ENCODE results near the gene ANO8. TPM values are rescaled to one million over a fixed set of nuclear protein-coding genes. Genes with fewer than 3 reads are reported as not detected.

Gene ANO8
- polyA plus RNA-seq, 3 donors = 0.11 to 14.1 TPM; not detected in 1

GRCh38 chr19:17305216-17305516 is 29.5 kb downstream of the ANO8 start:
- WGBS (ENCODE audit: insufficient coverage) = 0% methylated on average over 7 of the region's 7 CpGs
- Histone ChIP-seq H2AFZ (ENCODE audit: insufficient read depth, low read depth, low read length, poor library complexity, severe bottlenecking) (no peak overlapping the region), H3K4me3 (replicated peaks in 1 of 3; ENCODE audit: low read depth in 2 of 3, low read length in 3 of 3) (peak overlapping the region in 2 of 3 experiments; percentile 75 to 76), H3K27ac (ENCODE audit: low read depth in 1 of 2, low read length in 2 of 2) (peak overlapping the region in 1 of 2 donors; percentile 82), H3K9ac (ENCODE audit: insufficient read depth, low read length, poor library complexity, severe bottlenecking) (no peak overlapping the region), H3K4me2 (replicated peaks; ENCODE audit: extremely low read depth, low read length, poor library complexity, severe bottlenecking) (peak overlapping the region; percentile 80), H3K36me3 (replicated peaks in 1 of 2; ENCODE audit: control insufficient read depth in 1 of 2, insufficient read depth in 2 of 2, low read length in 2 of 2) (peaks cover 0 to 2% of the 10 kb centered on the region in 2 donors), H3K79me2 (ENCODE audit: insufficient read depth, low read length) (peaks cover 48% of the 10 kb centered on the region), H3K4me1 (ENCODE audit: control insufficient read depth in 1 of 2, insufficient read depth in 2 of 2, low read length in 2 of 2) (peaks cover 50 to 57% of the 10 kb centered on the region in 2 donors), H3K9me3 (replicated peaks in 1 of 2; ENCODE audit: control insufficient read depth in 1 of 2, insufficient read depth in 1 of 2, low read length in 2 of 2) (no peaks in the 10 kb centered on the region), H3K27me3 (ENCODE audit: control insufficient read depth in 2 of 2, insufficient read depth in 2 of 2, low read length in 2 of 2) (no peaks in the 10 kb centered on the region), H4K20me1 (ENCODE audit: insufficient read depth, low read length) (peaks cover 22% of the 10 kb centered on the region)
- Mint-ChIP-seq H3K36me3 (peaks cover 5 to 11% of the 10 kb centered on the region in 2 donors), H3K27me3 (ENCODE audit: low read depth in 3 of 3) (peaks cover 0 to 3% (median 0%) of the 10 kb centered on the region in 3 donors), H3K9me3 (peaks cover 0 to 1% (median 0%) of the 10 kb centered on the region in 7 donors), H3K4me3 (peak overlapping the region; percentile 86 to 90), H3K4me1 (peaks cover 37% of the 10 kb centered on the region), H3K27ac (peak overlapping the region; percentile 67 to 93 (median 90))
- intact Hi-C loops (cut with micrococcal nuclease) = loop anchor here in 1 of 2 donors (2.0 kb wide), 1 partner anchor 38 kb away; the partner anchor contains the start of gene BABAM1
- DNase-seq = no peak
- TF ChIP-seq, protein P1, sequence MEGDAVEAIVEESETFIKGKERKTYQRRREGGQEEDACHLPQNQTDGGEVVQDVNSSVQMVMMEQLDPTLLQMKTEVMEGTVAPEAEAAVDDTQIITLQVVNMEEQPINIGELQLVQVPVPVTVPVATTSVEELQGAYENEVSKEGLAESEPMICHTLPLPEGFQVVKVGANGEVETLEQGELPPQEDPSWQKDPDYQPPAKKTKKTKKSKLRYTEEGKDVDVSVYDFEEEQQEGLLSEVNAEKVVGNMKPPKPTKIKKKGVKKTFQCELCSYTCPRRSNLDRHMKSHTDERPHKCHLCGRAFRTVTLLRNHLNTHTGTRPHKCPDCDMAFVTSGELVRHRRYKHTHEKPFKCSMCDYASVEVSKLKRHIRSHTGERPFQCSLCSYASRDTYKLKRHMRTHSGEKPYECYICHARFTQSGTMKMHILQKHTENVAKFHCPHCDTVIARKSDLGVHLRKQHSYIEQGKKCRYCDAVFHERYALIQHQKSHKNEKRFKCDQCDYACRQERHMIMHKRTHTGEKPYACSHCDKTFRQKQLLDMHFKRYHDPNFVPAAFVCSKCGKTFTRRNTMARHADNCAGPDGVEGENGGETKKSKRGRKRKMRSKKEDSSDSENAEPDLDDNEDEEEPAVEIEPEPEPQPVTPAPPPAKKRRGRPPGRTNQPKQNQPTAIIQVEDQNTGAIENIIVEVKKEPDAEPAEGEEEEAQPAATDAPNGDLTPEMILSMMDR (IDR thresholded peaks at IDR 0.05) = no peak

DNA sequence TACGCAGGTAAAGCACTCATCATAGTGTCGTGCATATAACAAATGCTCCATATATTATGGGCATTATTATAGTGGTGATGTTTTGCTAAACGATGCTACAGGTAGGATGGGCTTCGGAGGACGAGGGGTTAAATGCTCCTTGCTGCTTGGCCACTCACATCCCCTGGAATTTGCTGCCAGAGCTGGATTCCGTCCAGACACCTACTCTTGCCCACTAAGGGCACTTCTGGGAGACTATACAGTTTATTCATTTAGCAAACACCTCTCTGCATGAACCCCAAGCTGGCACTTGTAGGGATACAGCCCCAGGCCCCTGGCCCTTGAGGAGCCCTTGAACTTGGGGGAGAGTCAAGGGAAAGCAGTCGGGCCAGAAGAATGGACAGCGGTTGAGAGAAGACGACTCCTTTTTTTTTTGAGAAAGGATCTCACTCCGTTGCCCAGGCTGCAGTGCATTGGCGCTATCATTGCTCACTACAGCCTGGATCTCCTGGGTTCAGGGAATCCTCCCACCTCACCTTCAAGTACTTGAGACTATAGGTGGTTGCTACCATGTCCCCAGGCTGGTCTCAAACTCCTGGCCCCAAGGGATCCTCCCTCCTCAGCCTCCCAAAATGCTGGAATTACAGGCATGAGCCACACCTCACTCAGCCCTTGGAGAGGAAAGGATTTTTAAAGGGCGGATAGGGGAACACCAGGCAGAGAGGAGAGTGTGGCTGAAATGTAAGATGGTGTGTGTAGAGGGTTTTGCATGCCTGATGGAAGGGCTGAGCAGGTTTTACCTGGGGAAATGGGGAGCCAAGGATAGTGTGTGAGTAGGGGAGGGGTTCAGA is 30.1 kb downstream of the ANO8 start:
- peaks cover 35% of the 10 kb centered on the region for H3K4me1 Mint-ChIP-seq
- Histone ChIP-seq H2AFZ (ENCODE audit: insufficient read depth, low read depth, low read length, poor library complexity, severe bottlenecking) (no peak overlapping the region), H3K4me3 (replicated peaks in 1 of 3; ENCODE audit: low read depth in 2 of 3, low read length in 3 of 3) (peak overlapping the region in 1 of 3 experiments; percentile 76)

More for the DNA sequence above, 30.1 kb downstream of the ANO8 start:
- Histone ChIP-seq H3K4me1 (ENCODE audit: control insufficient read depth in 1 of 2, insufficient read depth in 2 of 2, low read length in 2 of 2) (peaks cover 44 to 52% of the 10 kb centered on the region in 2 donors), H3K27ac (ENCODE audit: low read depth in 1 of 2, low read length in 2 of 2) (peak overlapping the region in 1 of 2 donors; percentile 82), H3K27me3 (ENCODE audit: control insufficient read depth in 2 of 2, insufficient read depth in 2 of 2, low read length in 2 of 2) (no peaks in the 10 kb centered on the region), H3K36me3 (replicated peaks in 1 of 2; ENCODE audit: control insufficient read depth in 1 of 2, insufficient read depth in 2 of 2, low read length in 2 of 2) (peaks cover 0 to 2% of the 10 kb centered on the region in 2 donors), H3K79me2 (ENCODE audit: insufficient read depth, low read length) (peaks cover 42% of the 10 kb centered on the region), H4K20me1 (ENCODE audit: insufficient read depth, low read length) (peaks cover 18% of the 10 kb centered on the region), H3K9ac (ENCODE audit: insufficient read depth, low read length, poor library complexity, severe bottlenecking) (no peak overlapping the region), H3K4me2 (replicated peaks; ENCODE audit: extremely low read depth, low read length, poor library complexity, severe bottlenecking) (peak overlapping the region; percentile 80), H3K9me3 (replicated peaks in 1 of 2; ENCODE audit: control insufficient read depth in 1 of 2, insufficient read depth in 1 of 2, low read length in 2 of 2) (no peaks in the 10 kb centered on the region)
- peak overlapping the region; percentile 86 to 90 for H3K4me3 Mint-ChIP-seq
- peaks cover 5 to 15% of the 10 kb centered on the region in 2 donors for H3K36me3 Mint-ChIP-seq
- WGBS (ENCODE audit: insufficient coverage) = 85% methylated on average over 4 of the region's 12 CpGs
- no peak for DNase-seq
- H3K27ac Mint-ChIP-seq = peak overlapping the region; percentile 67 to 93 (median 90)
- peaks cover 0 to 3% (median 0%) of the 10 kb centered on the region in 3 donors for H3K27me3 Mint-ChIP-seq (ENCODE audit: low read depth in 3 of 3)
- peaks cover 0 to 1% (median 0%) of the 10 kb centered on the region in 7 donors for H3K9me3 Mint-ChIP-seq
- TF ChIP-seq, protein P1 (IDR thresholded peaks at IDR 0.05) = no peak
- intact Hi-C loops (cut with micrococcal nuclease) = loop anchor here in 1 of 2 donors (2.0 to 5.0 kb wide), 2 partner anchors 33 to 38 kb away; partner anchors contain the start of genes BABAM1 and GTPBP3

All from CD14-positive monocyte (primary cell).